ENCODE measurements around the gene CATSPER1. TPM values are rescaled to one million over a fixed set of nuclear protein-coding genes. Genes with fewer than 3 reads are reported as not detected.
A peak's percentile ranks its signal among the peaks of the same experiment; 100 is the strongest.

The CATSPER1 gene
- total RNA-seq, 1 experiment from 2014 or later = 0.15 TPM

- Histone ChIP-seq H3K4me1 (ENCODE audit: control insufficient read depth, insufficient read depth, low read length) (peaks cover 27% of the 10 kb centered on the region), H3K36me3 (ENCODE audit: control insufficient read depth, insufficient read depth, low read length) (peaks cover 10% of the 10 kb centered on the region), H3K27ac (ENCODE audit: low read length) (peak overlapping the region; percentile 78), H3K4me3 (ENCODE audit: low read depth in 2 of 2, low read length in 2 of 2) (peak overlapping the region; percentile 73 to 79), H3K27me3 (ENCODE audit: control insufficient read depth, insufficient read depth, low read length) (no peaks in the 10 kb centered on the region), H3K9me3 (ENCODE audit: control insufficient read depth, insufficient read depth, low read depth, low read length) (no peaks in the 10 kb centered on the region)
- no TSS peak for BruUV-seq (replicated peaks)
- ChIA-PET CTCF (interaction anchor here (0.9 to 1.0 kb wide), 2 partner anchors 19 to 80 kb away, joined by 4 to 6 read pairs; partner anchors contain the start of gene SF3B2), POLR2A (interaction anchor here (0.6 to 1.5 kb wide), 2 partner anchors 16 to 18 kb away, joined by 3 to 4 read pairs; partner anchors contain the start of gene SF3B2)
- intact Hi-C loops (cut with micrococcal nuclease; ENCODE audit: unreplicated experiment) (no loop called here), in situ Hi-C loops (cut with HindIII; ENCODE audit: low pct_unique_long_range_greater_than_20kb, low sequenced_read_pairs) (no loop called here)
- DNase-seq (ENCODE audit: low read depth, low spot score) (no peak), ATAC-seq (peak; percentile 36)
- TF ChIP-seq POLR2AphosphoS5 (IDR thresholded peaks at IDR 0.05; ENCODE audit: low read depth, low read length) = no peak
- TF ChIP-seq REST (IDR thresholded peaks at IDR 0.05; ENCODE audit: insufficient read depth in 1 of 2, low read depth in 2 of 2, low read length in 1 of 2) = 0 out of 4 replicates have a peak, but pooled peaks of 1 of the 2 experiments have one; percentile 25
- TF ChIP-seq CTCF (IDR thresholded peaks at IDR 0.05) = no peak
- TF ChIP-seq TCF7L2 (IDR thresholded peaks at IDR 0.05; ENCODE audit: low read depth, low read length) = no peak
- TF ChIP-seq SIN3A (IDR thresholded peaks at IDR 0.05; ENCODE audit: borderline replicate concordance, insufficient read depth, low read depth, low read length) = 0 out of 2 replicates have a peak, but pooled peaks have one; percentile 32
These were observed 44.5 kb upstream of the CATSPER1 start for GRCh38 chr11:66070604-66071380.

GRCh38 chr11:66069715-66070603, 43.7 kb upstream of the CATSPER1 start, which contains the start of gene PACS1:
Gene PACS1, plus strand, starts transcription at chr11:66070272. Its CDS starts 215 bp downstream, at chr11:66070487.
- ATAC-seq (peak; percentile 84), DNase-seq (ENCODE audit: low read depth, low spot score) (no peak)
- H3K9me3 ChIP-seq (ENCODE audit: control insufficient read depth, insufficient read depth, low read depth, low read length) = no peaks in the 10 kb centered on the region
- intact Hi-C loops (cut with micrococcal nuclease; ENCODE audit: unreplicated experiment) = no loop called here
- H3K36me3 ChIP-seq (ENCODE audit: control insufficient read depth, insufficient read depth, low read length) = peaks cover 18% of the 10 kb centered on the region
- peaks cover 27% of the 10 kb centered on the region for H3K4me1 ChIP-seq (ENCODE audit: control insufficient read depth, insufficient read depth, low read length)
- CTCF ChIA-PET = interaction anchor here (0.6 kb wide), 2 partner anchors 18 to 218 kb away, joined by 3 to 4 read pairs; no protein-coding TSS in a partner anchor
- TF ChIP-seq CTCF (IDR thresholded peaks at IDR 0.05) (no peak), SIN3A (IDR thresholded peaks at IDR 0.05; ENCODE audit: borderline replicate concordance, insufficient read depth, low read depth, low read length) (peak; percentile 58; the same call in 1 of the 2 replicates), REST (IDR thresholded peaks at IDR 0.05; ENCODE audit: insufficient read depth in 1 of 2, low read depth in 2 of 2, low read length in 1 of 2) (no peak), POLR2AphosphoS5 (IDR thresholded peaks at IDR 0.05; ENCODE audit: low read depth, low read length) (peak; percentile 86), TCF7L2 (IDR thresholded peaks at IDR 0.05; ENCODE audit: low read depth, low read length) (peak; percentile 49; the same call in 1 of the 2 replicates)
- POLR2A ChIA-PET = no interaction called here
- in situ Hi-C loops (cut with HindIII; ENCODE audit: low pct_unique_long_range_greater_than_20kb, low sequenced_read_pairs) = no loop called here
- peak within 1 kb of the TSS; percentile 92 for H3K27ac ChIP-seq (ENCODE audit: low read length)
- BruUV-seq (replicated peaks) = no TSS peak
- H3K4me3 ChIP-seq (ENCODE audit: low read depth in 2 of 2, low read length in 2 of 2) = peak within 1 kb of the TSS; percentile 73 to 79
- no peaks in the 10 kb centered on the region for H3K27me3 ChIP-seq (ENCODE audit: control insufficient read depth, insufficient read depth, low read length)

Data from Panc1 (cell line).